ENCODE results near the gene USP31. TPM values are rescaled to one million over a fixed set of nuclear protein-coding genes. Genes with fewer than 3 reads are reported as not detected.

USP31 gene
- total and polyA plus RNA-seq, 2 donors (not counting 1 experiment from before 2014, with no cell fraction given), result 1.6 to 6.7 TPM

DNA sequence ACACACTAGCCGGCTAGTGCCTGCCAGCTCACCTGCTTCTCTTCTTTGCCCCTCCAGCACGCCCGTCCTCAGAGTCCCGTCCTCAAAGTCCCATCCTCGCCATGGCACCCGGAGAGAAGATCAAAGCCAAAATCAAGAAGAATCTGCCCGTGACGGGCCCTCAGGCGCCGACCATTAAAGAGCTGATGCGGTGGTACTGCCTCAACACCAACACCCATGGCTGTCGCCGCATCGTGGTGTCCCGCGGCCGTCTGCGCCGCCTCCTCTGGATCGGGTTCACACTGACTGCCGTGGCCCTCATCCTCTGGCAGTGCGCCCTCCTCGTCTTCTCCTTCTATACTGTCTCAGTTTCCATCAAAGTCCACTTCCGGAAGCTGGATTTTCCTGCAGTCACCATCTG, 36.9 kb upstream of the USP31 start:
- no peaks in the 10 kb centered on the region for H4K20me1 ChIP-seq (ENCODE audit: control insufficient read depth, insufficient read depth, low read length, poor library complexity, severe bottlenecking)
- Mint-ChIP-seq H3K27ac (no peak overlapping the region), H3K27me3 (peaks cover 44% of the 10 kb centered on the region), H3K4me3 (no peak overlapping the region), H3K4me1 (peaks cover 11% of the 10 kb centered on the region), H3K9me3 (ENCODE audit: insufficient read depth) (no peaks in the 10 kb centered on the region)
- no peak overlapping the region for H3K4me2 ChIP-seq (replicated peaks; ENCODE audit: low read depth, low read length, poor library complexity, severe bottlenecking)
- TF ChIP-seq EZH2 (IDR thresholded peaks at IDR 0.05; ENCODE audit: borderline replicate concordance, insufficient read depth, low read depth, low read length, poor library complexity, severe bottlenecking), result no peak
- TF ChIP-seq, protein P1, sequence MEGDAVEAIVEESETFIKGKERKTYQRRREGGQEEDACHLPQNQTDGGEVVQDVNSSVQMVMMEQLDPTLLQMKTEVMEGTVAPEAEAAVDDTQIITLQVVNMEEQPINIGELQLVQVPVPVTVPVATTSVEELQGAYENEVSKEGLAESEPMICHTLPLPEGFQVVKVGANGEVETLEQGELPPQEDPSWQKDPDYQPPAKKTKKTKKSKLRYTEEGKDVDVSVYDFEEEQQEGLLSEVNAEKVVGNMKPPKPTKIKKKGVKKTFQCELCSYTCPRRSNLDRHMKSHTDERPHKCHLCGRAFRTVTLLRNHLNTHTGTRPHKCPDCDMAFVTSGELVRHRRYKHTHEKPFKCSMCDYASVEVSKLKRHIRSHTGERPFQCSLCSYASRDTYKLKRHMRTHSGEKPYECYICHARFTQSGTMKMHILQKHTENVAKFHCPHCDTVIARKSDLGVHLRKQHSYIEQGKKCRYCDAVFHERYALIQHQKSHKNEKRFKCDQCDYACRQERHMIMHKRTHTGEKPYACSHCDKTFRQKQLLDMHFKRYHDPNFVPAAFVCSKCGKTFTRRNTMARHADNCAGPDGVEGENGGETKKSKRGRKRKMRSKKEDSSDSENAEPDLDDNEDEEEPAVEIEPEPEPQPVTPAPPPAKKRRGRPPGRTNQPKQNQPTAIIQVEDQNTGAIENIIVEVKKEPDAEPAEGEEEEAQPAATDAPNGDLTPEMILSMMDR (IDR thresholded peaks at IDR 0.05), result no peak
- no peak overlapping the region for H3K9ac ChIP-seq (ENCODE audit: low read length)
- peaks cover 0 to 28% (median 17%) of the 10 kb centered on the region in 4 experiments for H3K27me3 ChIP-seq (replicated peaks in 1 of 4; ENCODE audit: control extremely low read depth in 1 of 4, control insufficient read depth in 3 of 4, insufficient read depth in 4 of 4, low read length in 3 of 4)
- ChIA-PET POLR2A (no interaction called here), CTCF (no interaction called here)
- ATAC-seq (ENCODE audit: low read depth) (no peak), DNase-seq (no peak)
- no peaks in the 10 kb centered on the region for H3K36me3 ChIP-seq (replicated peaks in 1 of 2; ENCODE audit: control extremely low read depth in 1 of 2, control insufficient read depth in 1 of 2, extremely low read depth in 1 of 2, insufficient read depth in 2 of 2, low read length in 1 of 2)
- intact Hi-C loops (cut with micrococcal nuclease), result no loop called here
- peaks cover 19 to 22% of the 10 kb centered on the region in 2 donors for H3K4me1 ChIP-seq (ENCODE audit: control insufficient read depth in 2 of 2, insufficient read depth in 2 of 2, low read length in 2 of 2)
- no peaks in the 10 kb centered on the region for H3K79me2 ChIP-seq (ENCODE audit: control insufficient read depth, insufficient read depth, low read length)
- H2AFZ ChIP-seq (ENCODE audit: insufficient read depth, low read depth, low read length, poor library complexity, severe bottlenecking), result no peak overlapping the region
- H3K4me3 ChIP-seq (ENCODE audit: control extremely low read depth in 1 of 5, extremely low read depth in 1 of 5, insufficient read depth in 1 of 5, low read depth in 2 of 5, low read length in 4 of 5), result no peak overlapping the region
- peaks cover 0 to 5% (median 0%) of the 10 kb centered on the region in 3 donors for H3K9me3 ChIP-seq (ENCODE audit: control extremely low read depth in 1 of 3, control insufficient read depth in 2 of 3, insufficient read depth in 1 of 3, low read length in 2 of 3)
- WGBS (ENCODE audit: insufficient coverage), result 83% methylated on average over 24 of the region's 24 CpGs
- no peak overlapping the region for H3K27ac ChIP-seq (ENCODE audit: low read length in 2 of 2)

DNA sequence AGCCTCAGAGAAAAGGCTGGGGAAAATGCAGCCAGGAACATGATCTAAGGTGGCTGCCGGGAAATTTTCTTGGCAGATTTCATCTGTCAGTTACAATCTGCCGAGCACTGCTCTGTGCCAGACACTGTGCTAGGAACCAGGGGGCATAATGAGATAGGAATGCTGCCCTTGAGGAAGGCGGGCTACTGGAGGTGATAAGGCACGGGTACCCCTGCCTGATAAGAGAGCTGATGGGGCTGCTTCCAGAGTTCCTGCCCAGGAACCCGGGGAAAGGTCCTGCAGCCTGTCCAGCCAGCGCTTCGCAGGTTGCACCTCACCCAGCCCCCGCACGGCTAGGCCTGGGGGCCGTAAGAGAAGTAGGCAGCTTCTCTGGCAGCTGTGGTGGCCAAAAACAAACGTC, 36.4 kb upstream of the USP31 start:
- Mint-ChIP-seq H3K27ac (no peak overlapping the region), H3K9me3 (ENCODE audit: insufficient read depth) (no peaks in the 10 kb centered on the region), H3K4me1 (peaks cover 11% of the 10 kb centered on the region), H3K4me3 (no peak overlapping the region), H3K27me3 (peaks cover 45% of the 10 kb centered on the region)
- no peak for ATAC-seq (ENCODE audit: low read depth)
- no peaks in the 10 kb centered on the region for H3K79me2 ChIP-seq (ENCODE audit: control insufficient read depth, insufficient read depth, low read length)
- H3K9ac ChIP-seq (ENCODE audit: low read length), result no peak overlapping the region
- TF ChIP-seq, protein P1 (IDR thresholded peaks at IDR 0.05), result no peak
- no peak for TF ChIP-seq EZH2 (IDR thresholded peaks at IDR 0.05; ENCODE audit: borderline replicate concordance, insufficient read depth, low read depth, low read length, poor library complexity, severe bottlenecking)
- WGBS (ENCODE audit: insufficient coverage), result 71% methylated on average over 11 of the region's 11 CpGs
- CTCF ChIA-PET, result no interaction called here
- H3K9me3 ChIP-seq (ENCODE audit: control extremely low read depth in 1 of 3, control insufficient read depth in 2 of 3, insufficient read depth in 1 of 3, low read length in 2 of 3), result peaks cover 0 to 5% (median 0%) of the 10 kb centered on the region in 3 donors
- H3K4me1 ChIP-seq (ENCODE audit: control insufficient read depth in 2 of 2, insufficient read depth in 2 of 2, low read length in 2 of 2), result peaks cover 19 to 24% of the 10 kb centered on the region in 2 donors
- no peak overlapping the region for H2AFZ ChIP-seq (ENCODE audit: insufficient read depth, low read depth, low read length, poor library complexity, severe bottlenecking)
- POLR2A ChIA-PET, result no interaction called here
- H3K36me3 ChIP-seq (replicated peaks in 1 of 2; ENCODE audit: control extremely low read depth in 1 of 2, control insufficient read depth in 1 of 2, extremely low read depth in 1 of 2, insufficient read depth in 2 of 2, low read length in 1 of 2), result no peaks in the 10 kb centered on the region
- no peak overlapping the region for H3K27ac ChIP-seq (ENCODE audit: low read length in 2 of 2)
- no peak overlapping the region for H3K4me3 ChIP-seq (ENCODE audit: control extremely low read depth in 1 of 5, extremely low read depth in 1 of 5, insufficient read depth in 1 of 5, low read depth in 2 of 5, low read length in 4 of 5)
- H3K27me3 ChIP-seq (replicated peaks in 1 of 4; ENCODE audit: control extremely low read depth in 1 of 4, control insufficient read depth in 3 of 4, insufficient read depth in 4 of 4, low read length in 3 of 4), result peaks cover 0 to 32% (median 20%) of the 10 kb centered on the region in 4 experiments
- H3K4me2 ChIP-seq (replicated peaks; ENCODE audit: low read depth, low read length, poor library complexity, severe bottlenecking), result no peak overlapping the region
- H4K20me1 ChIP-seq (ENCODE audit: control insufficient read depth, insufficient read depth, low read length, poor library complexity, severe bottlenecking), result no peaks in the 10 kb centered on the region
- intact Hi-C loops (cut with micrococcal nuclease), result no loop called here
- DNase-seq, result no peak

Data from B cell (primary cell).